Left lung (tissue), 14 donors: ENCODE measurements around the gene TRAPPC5. TPM values are rescaled to one million over a fixed set of nuclear protein-coding genes. Genes with fewer than 3 reads are reported as not detected.

Experiments
- ATAC-seq: fragments of 200-7000 bp; cut with Tn5 transposase; one replicate; pipeline ENCODE4 v1.9.1; 2020; ENCODE audit warnings: moderate library complexity
- DNase-seq, 4 donors: peaks; one replicate each; pipeline ENCODE4 v3.0.0-alpha.2; 2013 to 2020
- H3K27ac ChIP-seq, 2 donors: fragments of 200-600 bp; sonication (generic) in 1 of 2; one replicate each; pipeline versions ENCODE4 v1.5.0 to v1.8.0; 2020 to 2021
- H3K27me3 ChIP-seq, 2 donors: fragments of 200-600 bp; sonication (generic) in 1 of 2; one replicate each; pipeline versions ENCODE4 v1.5.0 to v1.8.0; 2020 to 2021
- H3K36me3 ChIP-seq, 2 donors: fragments of 200-600 bp; sonication (generic) in 1 of 2; one replicate each; pipeline versions ENCODE4 v1.5.0 to v1.8.0; 2020 to 2021
- H3K4me1 ChIP-seq, 2 donors: fragments of 200-600 bp; one replicate each; pipeline ENCODE4 v1.8.0; 2021
- H3K4me3 ChIP-seq, 2 donors: fragments of 200-600 bp; sonication (generic) in 1 of 2; one replicate each; pipeline versions ENCODE4 v1.5.0 to v1.8.0; 2020 to 2021; ENCODE audit warnings: mild to moderate bottlenecking in 1 of 2
- H3K9me3 ChIP-seq, 2 donors: fragments of 200-600 bp; sonication (generic) in 1 of 2; one replicate each; pipeline versions ENCODE4 v1.5.0 to v1.8.0; 2020 to 2021
- intact Hi-C, 2 donors: fragments of 100-400 bp; cut with DNase I; formaldehyde crosslinking; loops; one replicate each; pipeline versions ENCODE4 v1.11.2 to v1.14.2; 2022
- long read RNA-seq, 12 donors: library from polyadenylated mRNA in 2 of 12; unstranded in 2 of 12; transcript quantifications; one replicate each; pipeline ENCODE4 v2.0.0 and lab custom pipeline, GENCODE V29; 2019 to 2026
- polyA plus RNA-seq, 6 donors: library from polyadenylated mRNA; unstranded; fragments of 120-200 nt; gene quantifications; one replicate each; pipeline ENCODE4 v1.2.1, GENCODE V29; 2013; ENCODE audit not compliant: insufficient read length in 6 of 6
- total RNA-seq, 2 donors: library from RNA; stranded (reverse); fragmentation: NEBNext Ultra II Directional; extraction: Animal tissue kit (Norgen Biotek cat#: 25700); gene quantifications; one replicate each; pipeline ENCODE4 v1.2.1, GENCODE V29; 2021
- TF ChIP-seq, protein P1 (sequence below), 2 donors: fragments of 200-600 bp; sonication (generic) in 1 of 2; IDR thresholded peaks; one replicate each; pipeline versions ENCODE4 v1.5.0 to v1.8.0; 2021; ENCODE audit warnings: antibody characterized with exemption in 2 of 2
- donor health status: DM: no; HTN: yes; CAD: no.
- donor health status: DM: no; HTN: no; CAD: no.

The TRAPPC5 gene
- total RNA-seq (100 to 1,000 TPM; 105 to 106 TPM), polyA plus RNA-seq (10 to 100 TPM; 25.7 to 51.5 (median 40.3) TPM)
- long read RNA-seq, donor 1, full-length matches to known transcripts: 67 of 99 reads
- long read RNA-seq, donor 1, partial matches to known transcripts: 32 of 99 reads
- long read RNA-seq, donor 1, other reads (novel, unspliced or antisense): 0 of 99 reads
- long read RNA-seq, donor 2, full-length matches to known transcripts: 48 of 48 reads
- long read RNA-seq, donor 2, partial matches to known transcripts: 0 of 48 reads
- long read RNA-seq, donor 2, other reads (novel, unspliced or antisense): 0 of 48 reads
- long read RNA-seq, donor 3, full-length matches to known transcripts: 58 of 58 reads
- long read RNA-seq, donor 3, partial matches to known transcripts: 0 of 58 reads
- long read RNA-seq, donor 3, other reads (novel, unspliced or antisense): 0 of 58 reads
- long read RNA-seq, donor 4, full-length matches to known transcripts: 136 of 137 reads
- long read RNA-seq, donor 4, partial matches to known transcripts: 0 of 137 reads
- long read RNA-seq, donor 4, other reads (novel, unspliced or antisense): 1 of 137 reads
- long read RNA-seq, donor 5, full-length matches to known transcripts: 41 of 41 reads
- long read RNA-seq, donor 5, partial matches to known transcripts: 0 of 41 reads
- long read RNA-seq, donor 5, other reads (novel, unspliced or antisense): 0 of 41 reads
- long read RNA-seq, donor 6, full-length matches to known transcripts: 63 of 63 reads
- long read RNA-seq, donor 6, partial matches to known transcripts: 0 of 63 reads
- long read RNA-seq, donor 6, other reads (novel, unspliced or antisense): 0 of 63 reads
- long read RNA-seq, donor 7, full-length matches to known transcripts: 40 of 40 reads
- long read RNA-seq, donor 7, partial matches to known transcripts: 0 of 40 reads
- long read RNA-seq, donor 7, other reads (novel, unspliced or antisense): 0 of 40 reads
- long read RNA-seq, donor 8, full-length matches to known transcripts: 37 of 37 reads
- long read RNA-seq, donor 8, partial matches to known transcripts: 0 of 37 reads
- long read RNA-seq, donor 8, other reads (novel, unspliced or antisense): 0 of 37 reads
- long read RNA-seq, donor 9: 0 reads
- long read RNA-seq, donor 10, full-length matches to known transcripts: 184 of 184 reads
- long read RNA-seq, donor 10, partial matches to known transcripts: 0 of 184 reads
- long read RNA-seq, donor 10, other reads (novel, unspliced or antisense): 0 of 184 reads
- long read RNA-seq, donor 11: 0 reads
- long read RNA-seq, donor 12, full-length matches to known transcripts: 41 of 41 reads
- long read RNA-seq, donor 12, partial matches to known transcripts: 0 of 41 reads
- long read RNA-seq, donor 12, other reads (novel, unspliced or antisense): 0 of 41 reads

DNA sequence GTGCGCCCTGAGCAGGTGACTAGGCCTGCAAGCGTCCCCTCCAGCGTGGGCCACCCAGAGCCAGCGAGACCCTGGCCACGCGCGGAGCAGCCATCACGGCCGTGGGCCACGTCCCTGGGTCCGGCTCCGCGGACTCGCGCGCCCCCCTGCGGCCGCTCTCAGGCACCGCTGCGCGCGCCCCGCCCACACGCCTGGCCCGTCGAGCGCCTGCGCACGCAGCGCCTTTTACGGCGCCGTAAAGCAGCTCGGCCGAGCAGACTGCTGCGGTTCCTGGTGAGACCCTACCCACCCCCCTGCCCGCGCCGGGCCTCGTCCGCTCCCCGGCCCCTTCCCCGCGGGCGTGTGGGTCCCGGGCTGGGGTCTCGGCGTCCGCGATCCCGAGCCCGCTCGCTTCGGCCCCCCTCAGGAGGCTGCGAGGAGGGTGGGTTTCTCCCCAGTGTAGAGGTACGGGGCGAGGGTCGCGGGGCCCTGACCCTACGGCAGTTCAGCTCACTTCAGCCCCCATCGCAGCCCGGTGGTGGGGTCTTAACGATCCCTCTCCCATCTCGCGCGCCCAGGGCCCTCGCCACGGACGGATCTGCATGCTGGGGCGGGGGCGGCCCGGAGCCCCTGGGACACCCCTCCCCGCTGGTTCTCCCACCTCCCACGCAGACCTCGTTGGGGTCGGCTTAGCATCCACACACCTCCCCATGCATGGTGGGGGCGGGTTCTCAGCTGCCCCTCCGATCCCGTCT lies at the start of gene TRAPPC5:
Gene TRAPPC5, plus strand, starts transcription at position 228 of the 734 bp plus-strand sequence. CDS start 1,421 bp downstream, outside the sequence.
- Histone ChIP-seq H3K27ac (peak within 1 kb of the TSS; percentile 65 to 98), H3K36me3 (peaks cover 0 to 44% of the 10 kb centered on the region in 2 donors), H3K9me3 (no peaks in the 10 kb centered on the region), H3K27me3 (peaks cover 0 to 33% of the 10 kb centered on the region in 2 donors), H3K4me1 (peaks cover 0 to 31% of the 10 kb centered on the region in 2 donors), H3K4me3 (peak within 1 kb of the TSS; percentile 85 to 96)
- intact Hi-C loops: loop anchor here in 1 of 2 donors (10.0 kb wide), 1 partner anchor 114 kb away; no protein-coding TSS in a partner anchor
- peak; percentile 94 for ATAC-seq
- DNase-seq: peak; percentile 84 to 98 (median 91)
- TF ChIP-seq, protein P1, sequence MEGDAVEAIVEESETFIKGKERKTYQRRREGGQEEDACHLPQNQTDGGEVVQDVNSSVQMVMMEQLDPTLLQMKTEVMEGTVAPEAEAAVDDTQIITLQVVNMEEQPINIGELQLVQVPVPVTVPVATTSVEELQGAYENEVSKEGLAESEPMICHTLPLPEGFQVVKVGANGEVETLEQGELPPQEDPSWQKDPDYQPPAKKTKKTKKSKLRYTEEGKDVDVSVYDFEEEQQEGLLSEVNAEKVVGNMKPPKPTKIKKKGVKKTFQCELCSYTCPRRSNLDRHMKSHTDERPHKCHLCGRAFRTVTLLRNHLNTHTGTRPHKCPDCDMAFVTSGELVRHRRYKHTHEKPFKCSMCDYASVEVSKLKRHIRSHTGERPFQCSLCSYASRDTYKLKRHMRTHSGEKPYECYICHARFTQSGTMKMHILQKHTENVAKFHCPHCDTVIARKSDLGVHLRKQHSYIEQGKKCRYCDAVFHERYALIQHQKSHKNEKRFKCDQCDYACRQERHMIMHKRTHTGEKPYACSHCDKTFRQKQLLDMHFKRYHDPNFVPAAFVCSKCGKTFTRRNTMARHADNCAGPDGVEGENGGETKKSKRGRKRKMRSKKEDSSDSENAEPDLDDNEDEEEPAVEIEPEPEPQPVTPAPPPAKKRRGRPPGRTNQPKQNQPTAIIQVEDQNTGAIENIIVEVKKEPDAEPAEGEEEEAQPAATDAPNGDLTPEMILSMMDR (IDR thresholded peaks at IDR 0.05): peak; percentile 97 to 100

DNA sequence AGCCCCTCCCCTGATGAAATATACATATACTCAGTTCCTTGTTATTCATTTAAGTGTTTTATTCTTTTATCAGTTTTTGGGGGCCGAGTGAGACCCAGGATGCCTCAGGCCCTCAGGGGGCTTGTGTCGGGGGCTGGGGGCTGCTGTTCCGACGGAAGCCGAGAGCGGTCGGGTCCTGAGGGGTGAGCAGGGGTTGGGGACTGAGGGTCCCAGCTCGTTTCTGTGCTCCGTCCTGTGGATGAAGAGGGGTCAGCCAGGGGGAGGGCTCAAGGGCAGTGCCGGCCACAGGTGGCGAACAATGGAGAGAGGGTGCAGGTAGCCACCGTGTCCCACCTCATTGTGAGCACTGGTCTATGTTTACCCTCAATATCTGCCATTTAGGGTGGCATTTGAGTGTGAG lies 49.1 kb upstream of the TRAPPC5 start:
- intact Hi-C loops: no loop called here
- DNase-seq (no peak), ATAC-seq (no peak)
- Histone ChIP-seq H3K9me3 (no peaks in the 10 kb centered on the region), H3K27me3 (peaks cover 0 to 13% of the 10 kb centered on the region in 2 donors), H3K27ac (no peak overlapping the region), H3K4me3 (no peak overlapping the region), H3K36me3 (peaks cover 0 to 21% of the 10 kb centered on the region in 2 donors), H3K4me1 (peaks cover 14 to 41% of the 10 kb centered on the region in 2 donors)
- TF ChIP-seq, protein P1 (IDR thresholded peaks at IDR 0.05): no peak

DNA sequence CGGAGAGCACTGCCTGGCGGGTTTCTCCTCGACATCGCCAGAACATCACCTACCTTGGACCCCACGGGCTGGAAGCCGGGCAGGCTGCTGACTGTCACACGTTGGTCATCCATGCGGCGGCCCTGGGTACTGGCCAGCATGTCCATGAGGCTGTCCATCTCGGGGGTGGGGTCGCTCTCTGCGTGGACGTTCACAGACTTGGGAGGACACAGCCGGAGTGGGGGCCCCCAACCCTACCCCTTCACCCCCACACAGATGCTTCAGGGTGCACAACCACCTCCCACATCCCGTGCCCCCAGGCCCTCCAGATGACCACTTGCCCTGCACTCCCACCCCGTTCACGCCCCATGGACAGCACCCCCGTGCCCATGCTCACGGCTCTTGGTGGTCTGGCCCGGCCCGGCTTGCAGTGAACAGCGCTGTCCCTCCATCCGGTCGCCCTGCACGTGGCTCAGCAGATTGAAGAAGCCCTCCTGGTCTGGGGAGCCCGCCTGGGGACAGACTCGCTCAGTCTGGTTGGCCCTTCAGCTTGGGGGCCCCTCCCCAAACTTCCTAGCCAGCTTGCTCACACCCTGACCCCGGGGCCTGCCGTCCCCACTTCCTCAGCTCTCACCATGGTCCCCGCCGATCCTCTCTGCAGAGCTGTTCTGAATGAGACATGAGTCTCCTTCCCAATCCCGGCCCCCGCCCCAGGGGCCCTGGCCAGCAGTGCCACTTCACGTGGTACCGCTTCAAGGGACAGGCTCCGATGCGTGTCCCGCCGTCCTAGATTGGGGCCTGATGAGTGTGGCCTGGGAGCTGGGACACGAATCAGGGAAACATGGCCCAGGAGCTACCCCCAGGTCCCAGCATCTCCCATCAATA lies 48.1 kb upstream of the TRAPPC5 start:
- peaks cover 0 to 23% of the 10 kb centered on the region in 2 donors for H3K27me3 ChIP-seq
- H3K27ac ChIP-seq: no peak overlapping the region
- peaks cover 0 to 13% of the 10 kb centered on the region in 2 donors for H3K36me3 ChIP-seq
- H3K4me1 ChIP-seq: peaks cover 14 to 41% of the 10 kb centered on the region in 2 donors
- ATAC-seq (no peak), DNase-seq (peak in 1 of 4 donors; percentile 74)
- H3K9me3 ChIP-seq: no peaks in the 10 kb centered on the region
- no peak overlapping the region for H3K4me3 ChIP-seq
- TF ChIP-seq, protein P1 (IDR thresholded peaks at IDR 0.05): no peak
- intact Hi-C loops: no loop called here

DNA sequence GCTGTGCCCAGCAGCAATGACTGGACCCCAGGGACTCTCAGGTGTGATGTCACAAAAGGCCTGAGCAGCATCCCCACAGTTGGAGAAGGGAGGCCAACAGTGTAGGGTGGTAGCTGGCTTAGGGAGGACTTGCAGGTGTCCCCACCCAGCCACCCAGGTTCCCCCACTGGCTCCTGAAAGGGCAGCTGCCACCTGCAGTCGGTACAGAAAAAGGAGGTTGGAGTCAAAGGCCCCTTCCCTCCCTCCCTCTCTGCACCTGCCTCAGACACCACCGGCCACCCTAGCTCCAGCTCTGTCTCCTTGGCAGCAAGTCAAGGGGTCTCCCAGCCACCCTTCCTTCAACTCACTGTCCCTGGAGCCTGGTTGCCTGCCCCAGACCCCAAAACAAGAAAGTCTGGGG lies 46.9 kb upstream of the TRAPPC5 start, which contains the start of gene PCP2:
Gene PCP2, minus strand, starts transcription at position 22 of the 400 bp plus-strand sequence. CDS start 262 bp downstream, outside the sequence.
- no peak for DNase-seq
- ATAC-seq: no peak
- Histone ChIP-seq H3K4me1 (peaks cover 8 to 42% of the 10 kb centered on the region in 2 donors), H3K27me3 (peaks cover 0 to 29% of the 10 kb centered on the region in 2 donors), H3K4me3 (no peak within 1 kb of the TSS), H3K27ac (no peak within 1 kb of the TSS), H3K9me3 (no peaks in the 10 kb centered on the region), H3K36me3 (peaks cover 0 to 13% of the 10 kb centered on the region in 2 donors)
- intact Hi-C loops: no loop called here
- TF ChIP-seq, protein P1 (IDR thresholded peaks at IDR 0.05): no peak
